SH-SY5Y (cell line): ENCODE data around the gene BRI3.

Source experiments
- GATA2 ChIP-seq: IDR thresholded peaks from 2 replicates; pipeline ENCODE4 v1.6.1; 2011; ENCODE audit warnings: mild to moderate bottlenecking, low read depth, low read length
- GATA3 ChIP-seq: IDR thresholded peaks from 2 replicates; pipeline ENCODE4 v1.6.1; 2011; ENCODE audit warnings: low read depth, mild to moderate bottlenecking, low read length, moderate library complexity

- no peak for TF ChIP-seq GATA3
- no peak for TF ChIP-seq GATA2
These were observed 15.6 kb upstream of the BRI3 start for GRCh38 chr7:98265841-98266271.
